Ovary (tissue), 3 donors: ENCODE results near the gene C17orf113.

Source experiments
- CTCF ChIP-seq, 3 donors: fragments of 450-650 bp in 2 of 3; fragments of 200-600 bp in 1 of 3; IDR thresholded peaks; one replicate each; pipeline versions ENCODE4 v1.5.1 to v1.8.0; 2016 to 2022; ENCODE audit warnings: antibody characterized with exemption in 3 of 3, mild to moderate bottlenecking in 1 of 3
- EP300 ChIP-seq: sonication (generic); formaldehyde crosslinking; IDR thresholded peaks from one replicate; pipeline ENCODE4 v1.6.1; 2017; ENCODE audit warnings: antibody characterized with exemption
- POLR2A ChIP-seq: fragments of 450-650 bp; IDR thresholded peaks from one replicate; pipeline ENCODE4 v1.6.1; 2017; ENCODE audit warnings: antibody characterized with exemption, mild to moderate bottlenecking, moderate library complexity
- donor health status: DM: no; HTN: no; CAD: no.

- TF ChIP-seq CTCF (IDR thresholded peaks at IDR 0.05) = no peak
- no peak for TF ChIP-seq POLR2A
- no peak for TF ChIP-seq EP300
Observed at GRCh38 chr17:42072323-42073187, 22.2 kb upstream of the C17orf113 start.
